Neuronal stem cell (in vitro differentiated cells): ENCODE results near the gene STAT5B.
"Not testable (repeated sequence)": the region's sequence is repeated elsewhere in the genome, so short reads cannot be mapped to it uniquely, and the experiment has no call there.

ENCODE experiments used
- DNase-seq: peaks from one replicate; pipeline ENCODE4 v3.0.0-alpha.2; 2013; ENCODE audit warnings: low spot score
- H2AFZ ChIP-seq: one replicate; pipeline ENCODE4 v1.6.1; 2013; ENCODE audit warnings: mild to moderate bottlenecking, low read length, inconsistent platforms
- H2AK5ac ChIP-seq: 2 replicates; pipeline ENCODE4 v1.6.1; 2013; ENCODE audit warnings: low read depth, mild to moderate bottlenecking, inconsistent platforms, low read length, moderate library complexity, mixed read lengths
- H2BK120ac ChIP-seq: 2 replicates; pipeline ENCODE4 v1.6.1; 2013; ENCODE audit warnings: low read depth, mild to moderate bottlenecking, inconsistent platforms, low read length, moderate library complexity, mixed read lengths
- H2BK12ac ChIP-seq: one replicate; pipeline ENCODE4 v1.6.1; 2013; ENCODE audit warnings: low read length, inconsistent platforms
- H2BK15ac ChIP-seq: 2 replicates; pipeline ENCODE4 v1.6.1; 2013; ENCODE audit warnings: mild to moderate bottlenecking, low read length, inconsistent platforms, mixed read lengths
- H2BK5ac ChIP-seq: one replicate; pipeline ENCODE4 v1.6.1; 2013; ENCODE audit warnings: inconsistent platforms, mild to moderate bottlenecking, low read length, moderate library complexity
- H3K14ac ChIP-seq: one replicate; pipeline ENCODE4 v1.6.1; 2013; ENCODE audit warnings: low read length, inconsistent platforms
- H3K18ac ChIP-seq: 2 replicates; pipeline ENCODE4 v1.6.1; 2013; ENCODE audit warnings: low read length, inconsistent platforms
- H3K23ac ChIP-seq: 2 replicates; pipeline ENCODE4 v1.6.1; 2013; ENCODE audit warnings: low read depth, mild to moderate bottlenecking, mixed read lengths, low read length, inconsistent platforms; ENCODE audit not compliant: poor library complexity
- H3K27ac ChIP-seq: replicated peaks from 3 replicates; pipeline ENCODE4 v1.5.1; 2013; ENCODE audit warnings: low read length, inconsistent platforms
- H3K27me3 ChIP-seq, 3 experiments: 2 replicates each; pipeline ENCODE4 v1.6.1; 2013; ENCODE audit warnings: low read length in 3 of 3, mild to moderate bottlenecking in 2 of 3, inconsistent platforms in 1 of 3, low read depth in 1 of 3, mixed read lengths in 1 of 3, moderate library complexity in 1 of 3; ENCODE audit not compliant: control insufficient read depth in 3 of 3, insufficient read depth in 3 of 3
- H3K36me3 ChIP-seq, 2 donors: replicated peaks in 1 of 2; 2 replicates each; pipeline ENCODE4 v1.6.1; 2013; ENCODE audit warnings: low read length in 2 of 2; ENCODE audit not compliant: control insufficient read depth in 2 of 2, insufficient read depth in 2 of 2
- H3K4ac ChIP-seq: 2 replicates; pipeline ENCODE4 v1.6.1; 2013; ENCODE audit warnings: inconsistent platforms, mild to moderate bottlenecking, low read length, moderate library complexity
- H3K4me1 ChIP-seq, 2 donors: 1 replicate in 1 of 2; 2 replicates in 1 of 2; pipeline ENCODE4 v1.6.1; 2013; ENCODE audit warnings: low read length in 2 of 2, low read depth in 1 of 2; ENCODE audit not compliant: control insufficient read depth in 2 of 2, insufficient read depth in 1 of 2
- H3K4me2 ChIP-seq: one replicate; pipeline ENCODE4 v1.6.1; 2013; ENCODE audit warnings: mild to moderate bottlenecking, low read length, inconsistent platforms; ENCODE audit not compliant: insufficient read depth, poor library complexity, severe bottlenecking
- H3K4me3 ChIP-seq, 2 donors: 2 replicates each; pipeline ENCODE4 v1.5.1; 2013; ENCODE audit warnings: low read length in 2 of 2, mild to moderate bottlenecking in 2 of 2, inconsistent platforms in 1 of 2, moderate library complexity in 1 of 2
- H3K79me1 ChIP-seq: one replicate; pipeline ENCODE4 v1.6.1; 2013; ENCODE audit warnings: low read depth, mild to moderate bottlenecking, inconsistent platforms, low read length, moderate library complexity
- H3K9ac ChIP-seq: one replicate; pipeline ENCODE4 v1.6.1; 2013; ENCODE audit warnings: mild to moderate bottlenecking, low read depth, low read length, inconsistent platforms; ENCODE audit not compliant: poor library complexity
- H3K9me3 ChIP-seq, 2 donors: replicated peaks in 1 of 2; 2 replicates each; pipeline versions ENCODE3 to v1.6.1; 2013; ENCODE audit warnings: low read length in 2 of 2, mild to moderate bottlenecking in 2 of 2, inconsistent platforms in 1 of 2, low read depth in 1 of 2, mixed read lengths in 1 of 2, moderate library complexity in 1 of 2; ENCODE audit not compliant: control insufficient read depth in 2 of 2, insufficient read depth in 1 of 2
- H4K8ac ChIP-seq: one replicate; pipeline ENCODE4 v1.6.1; 2013; ENCODE audit warnings: low read depth, mild to moderate bottlenecking, inconsistent platforms, low read length, moderate library complexity
- H4K91ac ChIP-seq: one replicate; pipeline ENCODE4 v1.6.1; 2013; ENCODE audit warnings: low read length, low read depth, mild to moderate bottlenecking, inconsistent platforms; ENCODE audit not compliant: poor library complexity
- WGBS, 2 donors: extraction: QIAGEN DNeasy Blood & Tissue Kit; methylation state at CpG; one replicate each; pipeline ENCODE4 v1.1.7; 2013; ENCODE audit warnings: missing lambda C conversion rate in 2 of 2, mixed read lengths in 1 of 2; ENCODE audit not compliant: insufficient read length in 2 of 2, insufficient replicate concordance in 1 of 2; ENCODE audit errors: extremely low coverage in 2 of 2; 5-methylcytosine and 5-hydroxymethylcytosine counted together

Gene STAT5B

DNA sequence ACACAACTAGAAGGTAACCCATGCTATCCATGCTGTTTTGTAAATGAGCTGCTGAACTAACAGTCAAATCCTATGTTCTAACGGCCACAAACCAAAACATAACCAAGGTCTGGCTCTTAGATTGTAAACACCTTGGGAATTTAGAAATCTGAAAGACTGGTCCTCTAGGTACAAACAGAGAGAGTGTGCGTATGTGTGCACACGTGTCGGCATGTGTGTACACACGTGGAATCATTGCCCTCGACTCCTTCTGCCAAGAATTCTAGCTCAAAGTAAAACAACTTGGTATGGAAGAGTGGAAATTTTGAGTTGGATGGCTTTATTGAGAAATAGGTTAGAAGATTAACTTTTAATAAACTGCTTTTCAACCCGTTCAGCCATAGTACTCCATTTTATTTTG, 63.8 kb downstream of the STAT5B start:
- Histone ChIP-seq H2BK12ac (no peak overlapping the region), H2AK5ac (no peak overlapping the region), H3K9me3 (no peaks in the 10 kb centered on the region), H3K36me3 (peaks cover 39 to 99% of the 10 kb centered on the region in 2 donors), H3K9ac (no peak overlapping the region), H3K4me3 (no peak overlapping the region), H2AFZ (no peak overlapping the region), H2BK120ac (no peak overlapping the region), H4K91ac (no peak overlapping the region), H2BK5ac (no peak overlapping the region), H3K27me3 (no peaks in the 10 kb centered on the region), H3K4me1 (no peaks in the 10 kb centered on the region), H3K27ac (no peak overlapping the region), H2BK15ac (no peak overlapping the region), H4K8ac (no peak overlapping the region), H3K14ac (no peak overlapping the region), H3K4me2 (no peak overlapping the region), H3K4ac (no peak overlapping the region), H3K79me1 (no peaks in the 10 kb centered on the region), H3K23ac (no peak overlapping the region), H3K18ac (no peak overlapping the region)
- no CpG with 5 or more reads among the region's 7 CpGs for WGBS, 2 donors
- no peak for DNase-seq

- H3K4me2 ChIP-seq, H4K91ac ChIP-seq, H3K4ac ChIP-seq, H2BK120ac ChIP-seq, H2BK12ac ChIP-seq, H3K14ac ChIP-seq, H3K79me1 ChIP-seq, H2AFZ ChIP-seq, H3K4me1 ChIP-seq, H3K4me3 ChIP-seq, H3K9ac ChIP-seq, H2AK5ac ChIP-seq, H3K27ac ChIP-seq, H2BK5ac ChIP-seq, H3K9me3 ChIP-seq, DNase-seq, H4K8ac ChIP-seq, H3K27me3 ChIP-seq, H3K23ac ChIP-seq, H2BK15ac ChIP-seq, H3K18ac ChIP-seq: not testable (repeated sequence)
- no CpG with 5 or more reads among the region's 9 CpGs for WGBS, 2 donors
- peaks cover 38 to 99% of the 10 kb centered on the region in 2 donors for H3K36me3 ChIP-seq
These were observed 64.3 kb downstream of the STAT5B start for GRCh38 chr17:42211921-42212341.

DNA sequence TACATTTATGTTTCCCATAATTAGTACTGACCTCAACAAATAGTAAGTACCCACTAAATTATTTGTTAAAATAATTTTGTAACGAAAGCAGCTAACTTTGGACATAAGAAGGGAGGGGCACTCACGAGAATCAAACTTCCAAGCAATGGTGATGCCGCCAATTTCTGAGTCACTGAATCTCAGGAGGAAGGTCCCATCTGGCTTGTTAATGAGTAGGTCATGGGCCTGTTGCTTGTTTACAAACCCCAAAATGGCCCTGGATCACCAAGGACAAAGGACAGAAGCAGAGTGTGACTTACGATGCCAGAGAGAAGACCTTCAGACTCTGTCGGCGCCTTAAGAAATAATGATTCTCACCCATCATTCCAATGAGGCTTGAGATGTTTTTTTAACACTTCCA, 66.1 kb downstream of the STAT5B start:
- H3K18ac ChIP-seq = no peak overlapping the region
- no peak for DNase-seq
- H2BK12ac ChIP-seq = no peak overlapping the region
- no peaks in the 10 kb centered on the region for H3K4me1 ChIP-seq
- H4K8ac ChIP-seq = no peak overlapping the region
- H2BK120ac ChIP-seq = no peak overlapping the region
- H3K23ac ChIP-seq = no peak overlapping the region
- H2BK15ac ChIP-seq = no peak overlapping the region
- H4K91ac ChIP-seq = no peak overlapping the region
- H2AFZ ChIP-seq = no peak overlapping the region
- no peak overlapping the region for H3K14ac ChIP-seq
- no peak overlapping the region for H3K4me3 ChIP-seq
- H3K36me3 ChIP-seq = peaks cover 31 to 99% of the 10 kb centered on the region in 2 donors
- no peak overlapping the region for H3K4ac ChIP-seq
- H3K4me2 ChIP-seq = no peak overlapping the region
- no peaks in the 10 kb centered on the region for H3K9me3 ChIP-seq
- no peak overlapping the region for H2AK5ac ChIP-seq
- H3K27ac ChIP-seq = no peak overlapping the region
- H3K79me1 ChIP-seq = no peaks in the 10 kb centered on the region
- WGBS, 2 donors = no CpG with 5 or more reads among the region's 6 CpGs
- H3K9ac ChIP-seq = no peak overlapping the region
- no peak overlapping the region for H2BK5ac ChIP-seq
- no peaks in the 10 kb centered on the region for H3K27me3 ChIP-seq

DNA sequence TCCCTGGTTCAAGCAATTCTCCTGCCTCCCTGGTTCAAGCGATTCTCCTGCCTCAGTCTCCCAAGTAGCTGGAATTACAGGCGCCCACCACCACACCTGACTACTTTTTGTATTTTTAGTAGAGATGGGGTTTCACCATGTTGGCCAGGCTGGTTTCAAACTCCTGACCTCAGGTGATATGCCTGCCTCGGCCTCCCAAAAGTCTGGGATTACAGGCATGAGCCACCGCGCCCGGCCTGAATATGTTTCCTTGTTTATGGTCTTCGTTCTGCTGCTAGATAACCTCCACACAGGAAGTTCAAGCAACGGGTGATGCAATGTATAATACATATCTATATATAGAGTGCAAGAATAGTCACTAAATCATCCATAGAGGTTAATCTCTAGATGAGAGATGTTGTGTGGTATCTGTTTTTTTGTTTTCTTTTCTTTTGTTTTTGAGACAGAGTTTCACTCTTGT, 70.0 kb downstream of the STAT5B start:
- H3K36me3 ChIP-seq = peaks cover 40 to 96% of the 10 kb centered on the region in 2 donors

More for the DNA sequence above, 70.0 kb downstream of the STAT5B start:
- H3K79me1 ChIP-seq, H3K9me3 ChIP-seq, H2BK120ac ChIP-seq, H4K8ac ChIP-seq, H3K4me1 ChIP-seq, H3K27ac ChIP-seq, H3K14ac ChIP-seq, H2AFZ ChIP-seq, H3K4me3 ChIP-seq, H2AK5ac ChIP-seq, H3K9ac ChIP-seq, H4K91ac ChIP-seq, H3K23ac ChIP-seq, H3K18ac ChIP-seq, H3K4me2 ChIP-seq, H2BK5ac ChIP-seq, H3K27me3 ChIP-seq, H3K4ac ChIP-seq, H2BK12ac ChIP-seq, DNase-seq, H2BK15ac ChIP-seq: not testable (repeated sequence)
- WGBS, 2 donors = no CpG with 5 or more reads among the region's 8 CpGs
